HG02885 (cell line): ENCODE measurements around the gene PTPRS.

ENCODE experiments used
- ATAC-seq: cut with Tn5 transposase; IDR thresholded peaks from one replicate; pipeline ENCODE4 v1.9.1; 2021; ENCODE audit warnings: mild to moderate bottlenecking; ENCODE audit not compliant: unreplicated experiment, poor library complexity

PTPRS gene

DNA sequence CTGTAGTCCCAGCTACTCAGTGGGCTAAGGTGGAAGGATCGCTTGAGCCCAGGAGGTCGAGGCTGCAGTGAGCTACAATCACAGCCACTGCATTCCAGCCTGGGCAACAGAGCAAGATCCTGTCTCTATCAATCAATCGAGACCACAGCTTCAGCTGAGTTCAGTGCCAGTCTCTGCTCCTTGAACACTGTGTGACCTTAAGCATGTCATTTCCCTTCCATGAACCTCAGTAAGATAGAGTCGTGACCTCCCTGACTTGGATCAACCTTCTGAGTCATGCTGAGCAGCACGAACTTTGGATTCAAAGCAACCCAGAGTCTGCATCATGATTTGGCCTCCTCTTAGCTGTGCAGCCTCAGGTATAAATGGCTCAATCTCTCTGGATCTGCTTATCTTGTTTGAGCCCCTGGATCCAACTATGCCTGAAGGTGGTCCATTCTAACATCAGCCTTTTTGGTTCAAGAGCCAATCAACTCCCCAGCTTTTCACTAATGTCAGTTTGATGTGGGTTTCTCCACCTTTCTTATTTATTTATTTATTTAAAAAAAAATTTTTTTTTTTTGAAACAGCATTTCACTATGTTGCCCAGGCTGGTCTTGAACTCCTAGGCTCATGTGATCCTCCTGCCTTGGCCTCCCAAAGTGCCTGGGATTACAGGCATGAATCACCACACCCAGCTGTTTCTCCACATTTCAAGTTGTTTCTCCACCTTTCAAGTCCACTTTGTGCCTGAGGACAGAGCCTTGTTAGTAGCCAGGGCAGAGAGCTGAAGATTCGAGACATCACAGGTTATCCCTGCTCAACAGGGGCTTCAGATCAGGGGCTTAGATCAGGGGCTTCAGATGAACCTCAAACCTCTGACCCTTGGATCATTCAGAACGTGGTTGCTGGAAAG, 26.4 kb downstream of the PTPRS start:
- no peak for ATAC-seq

DNA sequence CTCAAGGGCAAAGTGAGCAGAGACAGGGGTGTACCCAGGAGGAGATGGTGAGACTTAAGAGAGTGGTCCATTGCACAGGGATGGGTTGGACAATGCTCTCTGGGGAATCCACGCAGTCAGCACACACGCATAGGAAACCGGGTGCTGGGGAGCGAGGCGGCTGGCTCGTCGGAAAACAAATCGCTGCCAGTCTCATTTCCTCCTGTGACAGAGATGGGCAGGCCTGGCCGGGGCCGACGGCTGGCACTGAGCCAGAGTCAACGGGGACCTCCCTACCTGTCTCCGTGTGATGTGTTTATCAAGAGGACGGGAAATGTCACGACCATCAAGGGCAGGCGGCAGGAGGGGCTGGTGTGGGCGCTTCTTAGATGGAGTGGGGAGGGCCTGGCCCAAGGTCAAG, 27.3 kb downstream of the PTPRS start:
- ATAC-seq: no peak

- no peak for ATAC-seq
These were observed 28.6 kb downstream of the PTPRS start for GRCh38 chr19:5312058-5312457.

GRCh38 chr19:5309438-5310204, 31.0 kb downstream of the PTPRS start:
- ATAC-seq: no peak

GRCh38 chr19:5308451-5309437, 31.9 kb downstream of the PTPRS start:
- no peak for ATAC-seq

- ATAC-seq: no peak
These were observed 33.0 kb downstream of the PTPRS start for GRCh38 chr19:5307655-5308054.

DNA sequence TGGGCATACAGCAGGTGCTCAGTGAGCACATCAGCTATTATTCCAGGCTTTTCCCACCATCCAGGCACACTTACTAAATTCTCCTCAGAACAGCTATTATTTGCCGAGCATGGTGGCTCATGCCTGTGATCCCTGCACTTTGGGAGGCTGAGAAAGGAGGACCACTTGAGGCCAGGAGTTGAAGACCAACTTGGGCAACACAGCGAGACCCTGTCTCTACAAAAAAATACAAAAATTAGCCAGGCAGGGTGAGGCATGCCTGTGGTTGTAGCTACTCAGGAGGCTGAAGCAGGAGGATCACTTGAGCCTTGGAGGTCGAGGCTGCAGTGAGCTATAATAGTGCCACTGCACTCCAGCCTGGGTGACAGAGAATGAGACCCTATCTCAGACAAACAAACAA, 35.4 kb downstream of the PTPRS start:
- no peak for ATAC-seq

DNA sequence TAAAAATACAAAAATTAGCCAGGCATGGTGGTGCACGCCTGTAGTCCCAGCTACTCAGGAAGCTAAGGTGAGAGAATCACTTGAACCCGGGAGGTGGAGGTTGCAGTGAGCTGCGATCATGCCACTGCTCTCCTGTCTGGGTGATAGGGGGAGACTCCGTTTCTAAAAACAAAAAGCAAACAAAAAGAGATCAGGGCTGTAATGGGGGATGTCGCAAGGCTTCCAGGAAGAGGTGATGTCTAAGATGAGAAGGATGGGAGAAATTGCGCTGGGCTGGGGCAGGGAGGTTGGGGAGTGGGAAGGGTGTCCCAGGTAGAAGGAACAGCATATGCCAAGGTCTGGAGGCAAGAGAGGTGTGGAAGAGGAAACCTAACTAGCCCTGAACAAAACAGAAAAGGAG, 36.1 kb downstream of the PTPRS start:
- no peak for ATAC-seq

DNA sequence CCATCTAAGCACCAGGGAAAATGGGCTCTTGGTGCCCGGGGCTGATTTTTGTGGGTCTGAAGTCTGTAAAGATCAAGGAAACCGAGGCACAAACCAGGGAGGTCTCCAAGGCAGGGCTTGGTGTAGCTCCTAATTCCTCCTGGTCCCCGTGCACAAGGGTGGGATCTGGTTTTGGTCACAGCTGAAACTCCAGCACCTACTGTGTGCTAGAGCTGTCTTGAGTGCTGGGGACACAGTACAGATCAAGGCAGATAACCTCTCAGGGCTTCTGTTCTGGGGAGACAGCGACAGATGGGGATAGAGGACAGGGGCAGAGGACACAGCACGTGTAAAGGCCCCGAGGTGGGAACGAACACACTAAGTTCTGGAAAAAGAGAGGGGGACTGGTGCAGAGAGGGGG, 37.4 kb downstream of the PTPRS start:
- ATAC-seq: no peak

DNA sequence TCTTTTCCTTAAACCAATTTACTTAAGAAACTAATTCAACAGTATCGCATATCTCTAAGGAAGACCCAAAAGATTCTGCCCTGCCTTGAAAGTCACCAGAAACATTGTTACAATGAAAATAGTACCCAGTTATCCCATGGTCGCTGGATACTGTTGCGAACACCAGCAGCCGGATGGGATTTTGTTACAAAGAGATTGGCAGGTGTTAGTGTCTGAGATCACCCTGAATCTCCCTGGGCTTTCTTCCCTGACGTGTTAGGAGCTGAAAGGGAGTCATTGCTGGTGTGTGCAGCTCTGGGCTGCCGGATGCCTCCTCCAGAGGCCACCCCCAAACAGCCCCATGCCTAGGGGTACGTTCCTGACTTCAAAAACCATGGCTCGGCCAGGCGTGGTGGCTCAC, 38.2 kb downstream of the PTPRS start:
- no peak for ATAC-seq

DNA sequence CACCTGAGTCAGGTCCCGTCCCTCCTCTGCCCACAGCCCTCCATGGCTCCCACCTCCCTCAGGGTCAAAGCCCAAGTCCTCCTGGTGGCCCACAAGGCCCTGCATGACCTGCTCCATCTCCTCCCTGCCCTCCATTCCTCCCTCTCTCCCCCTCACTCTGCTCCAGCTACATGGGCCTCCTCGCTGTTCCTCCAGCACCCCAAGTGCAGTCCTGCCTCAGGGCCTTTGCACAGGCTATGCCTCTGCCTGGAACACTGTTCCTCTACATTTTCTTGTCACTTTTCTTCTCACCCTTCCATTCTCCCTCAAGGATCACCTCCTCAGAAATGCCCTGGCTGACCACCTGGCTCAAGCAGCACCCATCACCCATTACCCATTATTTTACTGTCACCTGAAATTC, 41.5 kb downstream of the PTPRS start:
- no peak for ATAC-seq

GRCh38 chr19:5298471-5298901, 42.1 kb downstream of the PTPRS start:
- ATAC-seq: no peak

- ATAC-seq: no peak
These were observed 43.3 kb downstream of the PTPRS start for GRCh38 chr19:5297272-5297669.

DNA sequence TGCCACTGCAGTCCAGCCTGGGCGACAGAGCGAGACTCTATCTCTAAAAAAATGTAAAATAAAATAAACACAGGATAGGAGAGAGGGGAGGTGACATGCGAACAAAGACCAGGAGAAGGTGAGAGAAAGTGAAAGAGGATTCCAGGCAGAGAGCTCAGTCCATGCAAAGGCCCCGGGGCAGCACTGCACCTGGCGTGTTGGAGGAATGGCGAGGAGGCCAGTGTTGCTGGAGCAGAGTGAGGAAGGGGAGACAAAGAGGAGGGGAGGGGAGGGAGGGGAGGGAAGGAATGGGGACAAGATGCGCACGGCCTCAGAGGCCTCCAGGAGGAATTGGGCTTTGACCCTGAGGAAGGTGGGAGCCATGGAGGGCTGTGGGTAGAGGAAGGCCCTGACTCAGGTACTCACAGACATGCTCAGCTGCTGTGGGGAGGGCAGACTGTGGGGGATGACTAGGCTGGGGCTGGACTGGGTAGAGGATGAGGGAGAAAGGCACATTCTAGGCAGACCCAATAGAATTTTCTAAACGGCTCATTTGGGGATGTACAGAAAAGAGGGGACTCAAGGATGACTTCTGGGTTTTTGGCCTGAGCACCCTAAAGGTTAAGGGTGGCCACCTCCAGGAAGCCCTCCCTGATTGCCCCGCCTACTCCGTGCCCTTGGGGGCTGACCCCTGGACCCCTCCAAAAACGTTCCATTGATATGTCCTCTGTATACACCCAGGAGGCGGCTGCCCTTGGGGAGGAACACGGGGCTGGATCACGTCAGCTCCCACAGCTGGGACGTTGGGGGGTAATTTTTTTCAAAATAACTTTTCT, 43.9 kb downstream of the PTPRS start:
- no peak for ATAC-seq

DNA sequence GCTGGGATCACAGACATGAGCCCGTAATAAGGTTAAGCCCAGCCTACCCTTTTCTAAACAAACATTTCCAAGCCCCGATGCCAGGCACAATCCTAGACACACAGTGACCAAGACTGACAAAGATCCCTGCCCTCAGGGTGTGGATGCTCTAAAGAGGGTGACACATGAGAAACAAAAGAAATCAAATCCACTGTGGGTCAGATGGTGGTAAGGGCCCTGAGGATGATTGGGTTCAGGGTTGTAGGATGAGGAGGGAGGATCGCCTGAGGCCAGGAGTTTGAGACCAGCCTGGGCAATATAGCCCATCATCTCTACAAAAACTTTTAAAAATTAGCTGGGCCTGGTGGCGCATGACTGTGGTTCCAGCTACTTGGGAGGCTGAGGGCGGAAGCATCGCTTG, 44.6 kb downstream of the PTPRS start:
- no peak for ATAC-seq

GRCh38 chr19:5294403-5295160, 46.0 kb downstream of the PTPRS start:
- no peak for ATAC-seq

DNA sequence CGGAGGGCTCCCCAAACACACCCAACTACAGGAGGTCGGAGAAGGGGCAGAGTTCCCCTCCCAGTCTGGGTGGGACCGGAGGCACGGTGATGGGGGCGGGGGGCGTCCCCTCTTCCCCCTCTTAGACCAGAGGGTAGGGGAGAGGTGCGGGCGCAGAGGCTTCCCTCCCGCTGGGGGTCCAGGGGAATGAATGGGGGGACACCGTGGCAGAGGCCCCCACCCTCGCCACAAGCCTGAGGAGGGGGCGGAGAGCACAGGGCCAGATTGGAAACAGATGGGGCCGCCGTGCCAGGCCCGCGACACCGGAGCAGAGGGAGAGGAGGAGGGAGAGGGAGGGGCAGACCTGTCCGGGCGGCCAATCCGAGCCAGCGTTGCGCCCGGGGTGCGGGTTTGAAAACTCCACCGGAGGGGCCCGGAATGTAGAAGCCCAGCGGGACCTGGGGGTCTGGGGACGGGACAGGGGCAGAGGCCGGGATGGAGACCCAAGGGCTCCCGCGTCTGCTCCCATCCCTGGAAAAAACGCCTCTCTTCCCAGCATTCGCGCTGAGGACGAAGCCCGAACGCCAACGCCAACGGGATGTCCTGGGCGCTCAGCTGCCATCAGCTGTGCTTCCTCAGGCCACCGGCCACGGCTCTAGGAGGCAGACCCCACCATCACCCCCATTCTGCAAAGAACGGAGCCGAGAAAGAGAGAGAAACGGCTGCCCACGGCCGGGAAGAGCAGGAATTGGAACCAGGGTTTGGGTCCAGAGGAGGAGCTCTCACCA, 46.8 kb downstream of the PTPRS start:
- ATAC-seq: no peak
